Measurements from ENCODE around the gene KSR1.

Gene KSR1

GRCh38 chr17:27479838-27480237 lies 23.6 kb downstream of the KSR1 start:
- Mint-ChIP-seq H3K27ac (peak overlapping the region; percentile 70), H3K4me3 (no peak overlapping the region), H3K9me3 (no peaks in the 10 kb centered on the region)

GRCh38 chr17:27480699-27481098 lies 24.5 kb downstream of the KSR1 start:
- Mint-ChIP-seq H3K4me3 (no peak overlapping the region), H3K9me3 (no peaks in the 10 kb centered on the region), H3K27me3 (no peaks in the 10 kb centered on the region), H3K4me1 (ENCODE audit: low read depth) (peaks cover 77% of the 10 kb centered on the region), H3K27ac (peak overlapping the region; percentile 70), H3K36me3 (ENCODE audit: low read depth) (peaks cover 52% of the 10 kb centered on the region)
- no peak for DNase-seq

More at GRCh38 chr17:27479838-27480237, 23.6 kb downstream of the KSR1 start:
- Mint-ChIP-seq H3K4me1 (ENCODE audit: low read depth) (peaks cover 83% of the 10 kb centered on the region), H3K27me3 (no peaks in the 10 kb centered on the region), H3K36me3 (ENCODE audit: low read depth) (peaks cover 48% of the 10 kb centered on the region)
- DNase-seq, result no peak

- H3K9me3 Mint-ChIP-seq, result no peaks in the 10 kb centered on the region
- H3K4me3 Mint-ChIP-seq, result peak overlapping the region; percentile 37
- no peaks in the 10 kb centered on the region for H3K27me3 Mint-ChIP-seq
- H3K27ac Mint-ChIP-seq, result peak overlapping the region; percentile 79
- peaks cover 74% of the 10 kb centered on the region for H3K4me1 Mint-ChIP-seq (ENCODE audit: low read depth)
- DNase-seq, result peak; percentile 49
- peaks cover 53% of the 10 kb centered on the region for H3K36me3 Mint-ChIP-seq (ENCODE audit: low read depth)
Measured at GRCh38 chr17:27481327-27481726, 25.1 kb downstream of the KSR1 start.

- Mint-ChIP-seq H3K9me3 (no peaks in the 10 kb centered on the region), H3K27me3 (no peaks in the 10 kb centered on the region), H3K27ac (no peak overlapping the region), H3K36me3 (ENCODE audit: low read depth) (peaks cover 74% of the 10 kb centered on the region), H3K4me1 (ENCODE audit: low read depth) (peaks cover 53% of the 10 kb centered on the region), H3K4me3 (no peak overlapping the region)
- no peak for DNase-seq
Measured at GRCh38 chr17:27485125-27485524, 28.9 kb downstream of the KSR1 start.

GRCh38 chr17:27485716-27486495 lies 29.7 kb downstream of the KSR1 start:
- H3K9me3 Mint-ChIP-seq, result no peaks in the 10 kb centered on the region
- H3K4me1 Mint-ChIP-seq (ENCODE audit: low read depth), result peaks cover 52% of the 10 kb centered on the region
- H3K27me3 Mint-ChIP-seq, result no peaks in the 10 kb centered on the region
- no peak overlapping the region for H3K27ac Mint-ChIP-seq
- H3K36me3 Mint-ChIP-seq (ENCODE audit: low read depth), result peaks cover 76% of the 10 kb centered on the region
- DNase-seq, result no peak
- no peak overlapping the region for H3K4me3 Mint-ChIP-seq

GRCh38 chr17:27486741-27487140 lies 30.5 kb downstream of the KSR1 start:
- Mint-ChIP-seq H3K27ac (no peak overlapping the region), H3K27me3 (no peaks in the 10 kb centered on the region), H3K4me1 (ENCODE audit: low read depth) (peaks cover 51% of the 10 kb centered on the region), H3K9me3 (no peaks in the 10 kb centered on the region), H3K36me3 (ENCODE audit: low read depth) (peaks cover 72% of the 10 kb centered on the region), H3K4me3 (no peak overlapping the region)
- DNase-seq, result no peak

- Mint-ChIP-seq H3K27ac (no peak overlapping the region), H3K4me3 (no peak overlapping the region), H3K4me1 (ENCODE audit: low read depth) (peaks cover 45% of the 10 kb centered on the region), H3K36me3 (ENCODE audit: low read depth) (peaks cover 71% of the 10 kb centered on the region), H3K9me3 (no peaks in the 10 kb centered on the region), H3K27me3 (no peaks in the 10 kb centered on the region)
- no peak for DNase-seq
Measured at GRCh38 chr17:27488231-27488630, 32.0 kb downstream of the KSR1 start.

- DNase-seq, result no peak
- Mint-ChIP-seq H3K9me3 (no peaks in the 10 kb centered on the region), H3K4me3 (no peak overlapping the region), H3K27ac (peak overlapping the region; percentile 16), H3K27me3 (no peaks in the 10 kb centered on the region), H3K4me1 (ENCODE audit: low read depth) (peaks cover 44% of the 10 kb centered on the region), H3K36me3 (ENCODE audit: low read depth) (peaks cover 69% of the 10 kb centered on the region)
Measured at GRCh38 chr17:27489045-27489715, 32.9 kb downstream of the KSR1 start.

- Mint-ChIP-seq H3K27ac (no peak overlapping the region), H3K36me3 (ENCODE audit: low read depth) (peaks cover 63% of the 10 kb centered on the region), H3K9me3 (no peaks in the 10 kb centered on the region), H3K4me3 (no peak overlapping the region), H3K4me1 (ENCODE audit: low read depth) (peaks cover 51% of the 10 kb centered on the region), H3K27me3 (no peaks in the 10 kb centered on the region)
- DNase-seq, result no peak
Measured at GRCh38 chr17:27490391-27490790, 34.1 kb downstream of the KSR1 start.

GRCh38 chr17:27491713-27492190 lies 35.5 kb downstream of the KSR1 start:
- Mint-ChIP-seq H3K4me3 (no peak overlapping the region), H3K4me1 (ENCODE audit: low read depth) (peaks cover 56% of the 10 kb centered on the region), H3K36me3 (ENCODE audit: low read depth) (peaks cover 51% of the 10 kb centered on the region), H3K27me3 (no peaks in the 10 kb centered on the region), H3K9me3 (no peaks in the 10 kb centered on the region), H3K27ac (peak overlapping the region; percentile 30)
- no peak for DNase-seq

- Mint-ChIP-seq H3K27me3 (no peaks in the 10 kb centered on the region), H3K27ac (no peak overlapping the region), H3K4me3 (no peak overlapping the region), H3K9me3 (no peaks in the 10 kb centered on the region), H3K4me1 (ENCODE audit: low read depth) (peaks cover 56% of the 10 kb centered on the region), H3K36me3 (ENCODE audit: low read depth) (peaks cover 52% of the 10 kb centered on the region)
- no peak for DNase-seq
Measured at GRCh38 chr17:27492470-27492869, 36.2 kb downstream of the KSR1 start.

- no peak overlapping the region for H3K27ac Mint-ChIP-seq
Measured at GRCh38 chr17:27493088-27493487, 36.8 kb downstream of the KSR1 start.

GRCh38 chr17:27494192-27495091 lies 38.2 kb downstream of the KSR1 start:
- H3K9me3 Mint-ChIP-seq, result no peaks in the 10 kb centered on the region
- peaks cover 52% of the 10 kb centered on the region for H3K36me3 Mint-ChIP-seq (ENCODE audit: low read depth)
- H3K4me3 Mint-ChIP-seq, result no peak overlapping the region
- DNase-seq, result no peak
- no peaks in the 10 kb centered on the region for H3K27me3 Mint-ChIP-seq
- H3K4me1 Mint-ChIP-seq (ENCODE audit: low read depth), result peaks cover 48% of the 10 kb centered on the region
- peak overlapping the region; percentile 31 for H3K27ac Mint-ChIP-seq

More at GRCh38 chr17:27493088-27493487, 36.8 kb downstream of the KSR1 start:
- peaks cover 51% of the 10 kb centered on the region for H3K36me3 Mint-ChIP-seq (ENCODE audit: low read depth)
- H3K9me3 Mint-ChIP-seq, result no peaks in the 10 kb centered on the region
- H3K4me3 Mint-ChIP-seq, result no peak overlapping the region
- no peak for DNase-seq
- peaks cover 53% of the 10 kb centered on the region for H3K4me1 Mint-ChIP-seq (ENCODE audit: low read depth)
- H3K27me3 Mint-ChIP-seq, result no peaks in the 10 kb centered on the region

- Mint-ChIP-seq H3K27me3 (no peaks in the 10 kb centered on the region), H3K4me1 (ENCODE audit: low read depth) (peaks cover 39% of the 10 kb centered on the region), H3K4me3 (no peak overlapping the region), H3K9me3 (peaks cover 7% of the 10 kb centered on the region), H3K36me3 (ENCODE audit: low read depth) (peaks cover 56% of the 10 kb centered on the region), H3K27ac (peak overlapping the region; percentile 14)
- DNase-seq, result no peak
Measured at GRCh38 chr17:27495460-27495859, 39.2 kb downstream of the KSR1 start.
